Gastrocnemius medialis (tissue), 4 donors: ENCODE data around the gene TBL1Y. TPM values are rescaled to one million over a fixed set of nuclear protein-coding genes. Genes with fewer than 3 reads are reported as not detected.

ENCODE experiments used
- ATAC-seq, 2 donors: fragments of 150-250 bp; one replicate each; pipeline ENCODE4 v1.9.1; 2016
- DNase-seq, 2 donors: peaks; one replicate each; pipeline ENCODE4 v3.0.0-alpha.2; 2019
- H3K27ac ChIP-seq, 4 donors: fragments of 200-600 bp; sonication (generic); 1 replicate in 1 of 4; 2 replicates in 3 of 4; pipeline ENCODE4 v1.5.1; 2016 to 2018; ENCODE audit warnings: mild to moderate bottlenecking in 2 of 4, moderate library complexity in 1 of 4
- H3K27me3 ChIP-seq, 3 donors: fragments of 200-600 bp; sonication (generic) in 2 of 3; 1 replicate in 1 of 3; 2 replicates in 2 of 3; pipeline versions ENCODE4 v1.5.1 to v1.6.0; 2016 to 2019; ENCODE audit warnings: mild to moderate bottlenecking in 1 of 3, moderate library complexity in 1 of 3
- H3K36me3 ChIP-seq, 2 donors: fragments of 200-600 bp; sonication (generic) in 1 of 2; one replicate each; pipeline ENCODE4 v1.5.1; 2017 to 2018
- H3K4me1 ChIP-seq, 2 donors: fragments of 200-600 bp; sonication (generic) in 1 of 2; one replicate each; pipeline ENCODE4 v1.5.1; 2016 to 2017; ENCODE audit warnings: mild to moderate bottlenecking in 2 of 2
- H3K4me3 ChIP-seq, 4 donors: fragments of 200-600 bp; sonication (generic) in 3 of 4; 1 replicate in 1 of 4; 2 replicates in 3 of 4; pipeline ENCODE4 v1.5.1; 2016 to 2019; ENCODE audit warnings: mild to moderate bottlenecking in 2 of 4
- H3K9me3 ChIP-seq, 3 donors: fragments of 200-600 bp; sonication (generic) in 2 of 3; 1 replicate in 1 of 3; 2 replicates in 2 of 3; pipeline ENCODE4 v1.5.1; 2016 to 2019
- CTCF ChIP-seq, 5 experiments: fragments of 450-650 bp in 3 of 5; fragments of 200-600 bp in 2 of 5; sonication (generic) in 2 of 5; IDR thresholded peaks in 4 of 5; conservative IDR thresholded peaks in 1 of 5; 1 replicate in 4 of 5; 2 replicates in 1 of 5; pipeline ENCODE4 v1.5.1; 2016 to 2019; ENCODE audit warnings: antibody characterized with exemption in 5 of 5, mild to moderate bottlenecking in 3 of 5, moderate library complexity in 3 of 5
- POLR2A ChIP-seq, 2 donors: fragments of 450-650 bp; IDR thresholded peaks; one replicate each; pipeline ENCODE4 v1.6.1; 2017; ENCODE audit warnings: antibody characterized with exemption in 2 of 2, mild to moderate bottlenecking in 2 of 2, moderate library complexity in 2 of 2
- in situ Hi-C, 4 donors: fragments of 200-750 bp; cut with MboI; loops; one replicate each; pipeline versions ENCODE4 v1.15.0 to v1.8.0; 2017; ENCODE audit warnings: low sequenced_read_pairs in 4 of 4
- intact Hi-C: fragments of 100-400 bp; cut with DNase I; formaldehyde crosslinking; loops from one replicate; pipeline ENCODE4 v1.15.1; 2023; ENCODE audit warnings: low total_unique reads
- total RNA-seq, 4 donors: library from RNA; depleted of rRNA; stranded (reverse); fragments of >200 nt; gene quantifications; one replicate each; pipeline versions ENCODE4 v1.1.0 to v1.2.3, GENCODE V29; 2016

TBL1Y gene
- total RNA-seq, 4 donors from 2014 or later: 1.1 to 8.8 TPM; not detected in 2

DNA sequence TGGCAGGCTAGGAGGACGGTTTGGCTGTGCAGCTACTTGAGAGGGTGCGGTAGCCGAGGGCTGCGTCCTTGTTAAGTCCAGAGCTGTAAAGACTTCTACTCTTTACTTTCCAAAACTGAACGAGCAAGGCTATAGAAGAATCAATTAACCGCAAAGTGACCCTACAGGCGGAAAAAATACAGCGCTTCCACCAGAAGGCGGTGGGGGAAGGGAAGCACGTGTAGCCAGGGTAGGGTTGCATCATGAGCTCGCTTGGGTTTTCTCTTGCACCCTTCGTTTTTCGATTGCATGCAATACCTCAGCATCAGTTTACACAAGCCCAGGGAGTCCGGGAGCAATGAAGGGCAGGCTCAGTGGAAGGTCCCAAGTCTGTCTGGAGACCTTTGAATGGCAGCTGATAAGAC, 1.4 kb upstream of the TBL1Y start:
- H3K9me3 ChIP-seq: no peaks in the 10 kb centered on the region
- TF ChIP-seq POLR2A (IDR thresholded peaks at IDR 0.05) (no peak), CTCF (IDR thresholded peaks at IDR 0.05 in 4 of 5, conservative IDR thresholded peaks at IDR 0.05 in 1 of 5) (no peak)
- H3K4me3 ChIP-seq: no peak overlapping the region
- no peaks in the 10 kb centered on the region for H3K27me3 ChIP-seq
- H3K4me1 ChIP-seq: no peaks in the 10 kb centered on the region
- intact Hi-C loops: no loop called here
- ATAC-seq: peak; percentile 69 to 80
- DNase-seq: peak; percentile 24 to 48
- H3K27ac ChIP-seq: peak overlapping the region in 2 of 4 donors; percentile 77 to 79
- no peaks in the 10 kb centered on the region for H3K36me3 ChIP-seq
- in situ Hi-C loops: no loop called here

GRCh38 chrY:6909856-6910255, 641 bp upstream of the TBL1Y start:
- peak overlapping the region in 2 of 4 donors; percentile 50 to 53 for H3K4me3 ChIP-seq
- H3K4me1 ChIP-seq: no peaks in the 10 kb centered on the region
- TF ChIP-seq CTCF (IDR thresholded peaks at IDR 0.05 in 4 of 5, conservative IDR thresholded peaks at IDR 0.05 in 1 of 5) (no peak), POLR2A (IDR thresholded peaks at IDR 0.05) (no peak)
- no peaks in the 10 kb centered on the region for H3K9me3 ChIP-seq
- no peaks in the 10 kb centered on the region for H3K27me3 ChIP-seq
- intact Hi-C loops (no loop called here), in situ Hi-C loops (no loop called here)
- peak in 1 of 2 donors; percentile 11 for DNase-seq
- H3K36me3 ChIP-seq: no peaks in the 10 kb centered on the region
- H3K27ac ChIP-seq: peak overlapping the region in 2 of 4 donors; percentile 77 to 79
- ATAC-seq: peak; percentile 58 to 61

GRCh38 chrY:6911253-6911881, 870 bp downstream of the TBL1Y start, which contains the start of gene AMELY:
Gene AMELY (minus strand): TSS chrY:6911752. CDS start chrY:6872608, 39,144 bp downstream.
- H3K36me3 ChIP-seq: no peaks in the 10 kb centered on the region
- intact Hi-C loops: no loop called here
- H3K4me3 ChIP-seq: peak within 1 kb of the TSS in 2 of 4 donors; percentile 50 to 53
- no peaks in the 10 kb centered on the region for H3K4me1 ChIP-seq
- DNase-seq (peak in 1 of 2 donors; percentile 21), ATAC-seq (no peak)
- no peaks in the 10 kb centered on the region for H3K27me3 ChIP-seq
- TF ChIP-seq CTCF (IDR thresholded peaks at IDR 0.05 in 4 of 5, conservative IDR thresholded peaks at IDR 0.05 in 1 of 5): no peak
- no peak for TF ChIP-seq POLR2A (IDR thresholded peaks at IDR 0.05)
- H3K9me3 ChIP-seq: no peaks in the 10 kb centered on the region
- peak within 1 kb of the TSS in 2 of 4 donors; percentile 77 to 79 for H3K27ac ChIP-seq
- in situ Hi-C loops: no loop called here

DNA sequence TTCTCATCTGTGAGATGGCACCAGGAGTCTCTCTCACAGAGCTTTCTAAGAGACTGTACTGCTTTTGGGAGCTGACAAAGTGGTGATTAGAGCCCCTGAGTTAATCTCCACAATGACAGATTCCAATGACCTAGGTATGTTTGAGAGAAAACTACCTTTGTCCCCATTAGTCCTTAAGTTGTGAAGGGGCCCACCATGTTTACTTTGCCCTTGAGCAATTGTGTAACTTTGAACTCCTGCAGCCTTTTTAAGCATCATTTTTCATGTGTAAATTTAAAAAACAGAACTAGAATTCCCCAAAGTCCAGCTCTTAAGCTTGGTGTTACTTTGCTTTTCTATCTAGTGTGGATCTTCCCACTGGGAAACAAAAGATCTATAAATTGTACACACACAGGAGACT, 2.9 kb downstream of the TBL1Y start:
- in situ Hi-C loops (no loop called here), intact Hi-C loops (no loop called here)
- no peak for DNase-seq
- Histone ChIP-seq H3K27ac (no peak overlapping the region), H3K9me3 (no peaks in the 10 kb centered on the region), H3K4me1 (no peaks in the 10 kb centered on the region), H3K36me3 (no peaks in the 10 kb centered on the region), H3K27me3 (no peaks in the 10 kb centered on the region), H3K4me3 (no peak overlapping the region)
- ATAC-seq: no peak
- TF ChIP-seq POLR2A (IDR thresholded peaks at IDR 0.05) (no peak), CTCF (IDR thresholded peaks at IDR 0.05 in 4 of 5, conservative IDR thresholded peaks at IDR 0.05 in 1 of 5) (no peak)
